Myometrial cell (primary cell): ENCODE measurements around the gene THSD7B. TPM values are rescaled to one million over a fixed set of nuclear protein-coding genes. Genes with fewer than 3 reads are reported as not detected.

Source experiments
- total RNA-seq: library from RNA; depleted of rRNA; stranded (reverse); fragments of >200 nt; gene quantifications from 2 replicates; pipeline ENCODE4 v1.2.3, GENCODE V29; 2015

Gene THSD7B, protein sequence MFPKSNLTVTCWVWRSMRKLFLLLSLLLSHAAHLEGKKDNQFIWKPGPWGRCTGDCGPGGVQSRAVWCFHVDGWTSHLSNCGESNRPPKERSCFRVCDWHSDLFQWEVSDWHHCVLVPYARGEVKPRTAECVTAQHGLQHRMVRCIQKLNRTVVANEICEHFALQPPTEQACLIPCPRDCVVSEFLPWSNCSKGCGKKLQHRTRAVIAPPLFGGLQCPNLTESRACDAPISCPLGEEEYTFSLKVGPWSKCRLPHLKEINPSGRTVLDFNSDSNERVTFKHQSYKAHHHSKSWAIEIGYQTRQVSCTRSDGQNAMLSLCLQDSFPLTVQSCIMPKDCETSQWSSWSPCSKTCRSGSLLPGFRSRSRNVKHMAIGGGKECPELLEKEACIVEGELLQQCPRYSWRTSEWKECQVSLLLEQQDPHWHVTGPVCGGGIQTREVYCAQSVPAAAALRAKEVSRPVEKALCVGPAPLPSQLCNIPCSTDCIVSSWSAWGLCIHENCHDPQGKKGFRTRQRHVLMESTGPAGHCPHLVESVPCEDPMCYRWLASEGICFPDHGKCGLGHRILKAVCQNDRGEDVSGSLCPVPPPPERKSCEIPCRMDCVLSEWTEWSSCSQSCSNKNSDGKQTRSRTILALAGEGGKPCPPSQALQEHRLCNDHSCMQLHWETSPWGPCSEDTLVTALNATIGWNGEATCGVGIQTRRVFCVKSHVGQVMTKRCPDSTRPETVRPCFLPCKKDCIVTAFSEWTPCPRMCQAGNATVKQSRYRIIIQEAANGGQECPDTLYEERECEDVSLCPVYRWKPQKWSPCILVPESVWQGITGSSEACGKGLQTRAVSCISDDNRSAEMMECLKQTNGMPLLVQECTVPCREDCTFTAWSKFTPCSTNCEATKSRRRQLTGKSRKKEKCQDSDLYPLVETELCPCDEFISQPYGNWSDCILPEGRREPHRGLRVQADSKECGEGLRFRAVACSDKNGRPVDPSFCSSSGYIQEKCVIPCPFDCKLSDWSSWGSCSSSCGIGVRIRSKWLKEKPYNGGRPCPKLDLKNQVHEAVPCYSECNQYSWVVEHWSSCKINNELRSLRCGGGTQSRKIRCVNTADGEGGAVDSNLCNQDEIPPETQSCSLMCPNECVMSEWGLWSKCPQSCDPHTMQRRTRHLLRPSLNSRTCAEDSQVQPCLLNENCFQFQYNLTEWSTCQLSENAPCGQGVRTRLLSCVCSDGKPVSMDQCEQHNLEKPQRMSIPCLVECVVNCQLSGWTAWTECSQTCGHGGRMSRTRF (N-terminal part only)
- under 0.01 TPM in 1 of 2 replicates, not detected in the other for total RNA-seq

DNA sequence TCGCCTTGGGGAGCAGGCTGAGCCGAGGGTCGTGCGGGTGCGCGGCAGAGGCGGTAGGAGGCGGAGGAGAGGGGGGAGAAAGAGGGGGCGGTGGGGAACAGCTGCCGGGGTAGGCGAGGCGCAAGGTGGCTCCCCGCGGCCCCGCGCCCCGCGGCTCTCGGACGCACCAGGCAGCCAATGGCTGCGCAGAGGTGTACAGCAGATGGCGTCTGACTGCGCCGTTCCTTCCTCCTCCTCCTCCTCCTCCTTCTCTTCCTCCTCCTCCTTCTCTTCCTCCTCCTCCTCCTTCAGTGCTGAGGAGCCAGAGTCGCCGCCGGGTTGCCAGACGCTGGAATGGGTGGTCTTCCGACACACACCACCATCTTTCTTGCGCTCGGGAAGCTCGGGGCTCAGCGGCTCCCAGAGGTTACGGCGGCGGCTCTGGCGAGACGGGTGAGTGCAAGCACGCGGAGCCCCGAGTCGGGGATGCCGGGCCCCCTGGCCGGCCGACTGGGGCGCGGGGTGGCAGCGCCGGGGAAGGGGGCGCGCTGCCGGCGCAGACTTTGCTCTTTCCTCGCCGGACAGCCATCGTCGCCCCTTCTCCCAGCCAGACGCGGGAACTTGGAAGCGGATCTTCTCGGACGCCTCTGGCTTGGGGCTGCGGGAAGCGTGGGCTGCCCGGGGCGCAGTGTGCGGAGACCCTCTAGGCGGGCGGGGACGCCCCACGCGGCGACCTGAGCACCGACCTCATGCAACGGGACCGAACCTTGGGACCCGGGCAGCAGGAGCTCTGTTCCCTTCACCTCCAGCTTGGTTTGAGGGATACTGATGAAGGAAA lies at the start of gene THSD7B:
Gene THSD7B, plus strand, starts transcription at position 290 of the 817 bp plus-strand sequence. CDS start 116,634 bp downstream, outside the sequence.

